Ovary (tissue), 3 donors: ENCODE data around the gene ANHX.

Experiments used
- EP300 ChIP-seq: sonication (generic); formaldehyde crosslinking; IDR thresholded peaks from one replicate; pipeline ENCODE4 v1.6.1; 2017; ENCODE audit warnings: antibody characterized with exemption
- TF ChIP-seq, protein P1 (sequence below), 3 donors: fragments of 450-650 bp in 2 of 3; fragments of 200-600 bp in 1 of 3; IDR thresholded peaks; one replicate each; pipeline versions ENCODE4 v1.5.1 to v1.8.0; 2016 to 2022; ENCODE audit warnings: antibody characterized with exemption in 3 of 3, mild to moderate bottlenecking in 1 of 3
- donor health status: DM: no; HTN: no; CAD: no.

DNA sequence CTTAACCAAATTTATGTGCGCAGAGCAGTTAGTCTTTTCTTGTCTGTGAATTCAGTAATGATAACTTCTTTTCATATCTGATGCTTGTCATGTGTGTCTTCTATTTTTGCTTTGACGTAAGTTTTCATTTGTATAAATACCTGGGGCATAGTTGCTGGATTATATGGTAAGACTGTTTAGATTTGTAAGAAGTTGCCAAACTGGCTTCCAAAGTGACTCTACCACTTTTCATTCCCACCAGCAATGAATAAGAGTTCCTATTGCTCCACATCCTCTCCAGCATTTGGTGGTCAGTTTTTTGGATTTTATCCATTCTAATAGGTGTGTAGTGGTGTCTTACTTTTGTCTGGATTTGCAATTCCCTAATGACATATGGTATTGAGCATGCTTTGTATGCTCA lies 45.5 kb downstream of the ANHX start:
- TF ChIP-seq, protein P1, sequence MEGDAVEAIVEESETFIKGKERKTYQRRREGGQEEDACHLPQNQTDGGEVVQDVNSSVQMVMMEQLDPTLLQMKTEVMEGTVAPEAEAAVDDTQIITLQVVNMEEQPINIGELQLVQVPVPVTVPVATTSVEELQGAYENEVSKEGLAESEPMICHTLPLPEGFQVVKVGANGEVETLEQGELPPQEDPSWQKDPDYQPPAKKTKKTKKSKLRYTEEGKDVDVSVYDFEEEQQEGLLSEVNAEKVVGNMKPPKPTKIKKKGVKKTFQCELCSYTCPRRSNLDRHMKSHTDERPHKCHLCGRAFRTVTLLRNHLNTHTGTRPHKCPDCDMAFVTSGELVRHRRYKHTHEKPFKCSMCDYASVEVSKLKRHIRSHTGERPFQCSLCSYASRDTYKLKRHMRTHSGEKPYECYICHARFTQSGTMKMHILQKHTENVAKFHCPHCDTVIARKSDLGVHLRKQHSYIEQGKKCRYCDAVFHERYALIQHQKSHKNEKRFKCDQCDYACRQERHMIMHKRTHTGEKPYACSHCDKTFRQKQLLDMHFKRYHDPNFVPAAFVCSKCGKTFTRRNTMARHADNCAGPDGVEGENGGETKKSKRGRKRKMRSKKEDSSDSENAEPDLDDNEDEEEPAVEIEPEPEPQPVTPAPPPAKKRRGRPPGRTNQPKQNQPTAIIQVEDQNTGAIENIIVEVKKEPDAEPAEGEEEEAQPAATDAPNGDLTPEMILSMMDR (IDR thresholded peaks at IDR 0.05): no peak
- no peak for TF ChIP-seq EP300
